Stimulated activated CD8-positive, alpha-beta memory T cell treated with anti-CD3 and anti-CD28 coated beads, Interleukin-4, amount 100 ng/mL, for 48 hours (primary cell): ENCODE results near the gene PAK5.

ENCODE experiments used
- DNase-seq: peaks from one replicate; pipeline ENCODE4 v3.0.0-alpha.2; 2020

Gene PAK5

GRCh38 chr20:9516234-9516871 lies 322.5 kb downstream of the PAK5 start:
- no peak for DNase-seq

GRCh38 chr20:9515741-9516233 lies 323.1 kb downstream of the PAK5 start:
- DNase-seq = no peak

GRCh38 chr20:9515214-9515585 lies 323.7 kb downstream of the PAK5 start:
- no peak for DNase-seq

GRCh38 chr20:9514461-9515213 lies 324.2 kb downstream of the PAK5 start, which contains the start of gene LAMP5:
LAMP5 (plus strand) TSS chr20:9514590; CDS start chr20:9514853, 263 bp downstream.
- DNase-seq = no peak

GRCh38 chr20:9514072-9514460 lies 324.8 kb downstream of the PAK5 start:
- DNase-seq = no peak

- no peak for DNase-seq
Measured at GRCh38 chr20:9510911-9511310, 328.0 kb downstream of the PAK5 start.

GRCh38 chr20:9509246-9509645 lies 329.6 kb downstream of the PAK5 start:
- no peak for DNase-seq

GRCh38 chr20:9508696-9509178 lies 330.1 kb downstream of the PAK5 start:
- no peak for DNase-seq

GRCh38 chr20:9508240-9508661 lies 330.6 kb downstream of the PAK5 start:
- no peak for DNase-seq

GRCh38 chr20:9507544-9508239 lies 331.2 kb downstream of the PAK5 start:
- DNase-seq = no peak

GRCh38 chr20:9506964-9507369 lies 331.9 kb downstream of the PAK5 start:
- no peak for DNase-seq

GRCh38 chr20:9506280-9506821 lies 332.5 kb downstream of the PAK5 start:
- DNase-seq = no peak

GRCh38 chr20:9503526-9504245 lies 335.2 kb downstream of the PAK5 start:
- no peak for DNase-seq

GRCh38 chr20:9501473-9501872 lies 337.4 kb downstream of the PAK5 start:
- DNase-seq = no peak

GRCh38 chr20:9500121-9500520 lies 338.8 kb downstream of the PAK5 start:
- DNase-seq = no peak

GRCh38 chr20:9499126-9499899 lies 339.6 kb downstream of the PAK5 start:
- no peak for DNase-seq

- no peak for DNase-seq
Measured at GRCh38 chr20:9498322-9498721, 340.6 kb downstream of the PAK5 start.

GRCh38 chr20:9496155-9496554 lies 342.7 kb downstream of the PAK5 start:
- DNase-seq = no peak

GRCh38 chr20:9495701-9496100 lies 343.2 kb downstream of the PAK5 start:
- no peak for DNase-seq

GRCh38 chr20:9493803-9494202 lies 345.1 kb downstream of the PAK5 start:
- no peak for DNase-seq

- no peak for DNase-seq
Measured at GRCh38 chr20:9492067-9492466, 346.8 kb downstream of the PAK5 start.

- no peak for DNase-seq
Measured at GRCh38 chr20:9491324-9491723, 347.6 kb downstream of the PAK5 start.
